GM12878 (cell line): Measurements from ENCODE around the gene HTR4.

Source experiments
- CTCF ChIP-seq, 3 experiments: IDR thresholded peaks in 2 of 3; conservative IDR thresholded peaks in 1 of 3; 2 replicates each; pipeline ENCODE4 v1.5.1; 2011; ENCODE audit warnings: low read depth in 3 of 3, low read length in 3 of 3, mild to moderate bottlenecking in 3 of 3, control low read depth in 2 of 3, moderate library complexity in 2 of 3, inconsistent platforms in 1 of 3, mixed read lengths in 1 of 3; ENCODE audit not compliant: control insufficient read depth in 2 of 3, insufficient read depth in 1 of 3; ENCODE audit errors: extremely low read depth in 1 of 3
- EP300 ChIP-seq, 2 experiments: fragments of 150-350 bp in 1 of 2; IDR thresholded peaks; 2 replicates each; pipeline ENCODE4 v1.6.1; 2011 to 2012; ENCODE audit warnings: low read depth in 2 of 2, low read length in 2 of 2, borderline replicate concordance in 1 of 2, improper control_type of control experiment in 1 of 2, inconsistent platforms in 1 of 2; ENCODE audit not compliant: control insufficient read depth in 1 of 2
- NBN ChIP-seq: fragments of 450-650 bp; IDR thresholded peaks from 2 replicates; pipeline ENCODE4 v1.6.1; 2016
- NR2C1 ChIP-seq: fragments of 450-650 bp; IDR thresholded peaks from 2 replicates; pipeline ENCODE4 v1.6.1; 2017; ENCODE audit warnings: antibody characterized with exemption, mild to moderate bottlenecking, moderate library complexity
- POLR2A ChIP-seq: IDR thresholded peaks from 2 replicates; pipeline ENCODE4 v1.6.1; 2011; ENCODE audit warnings: low read depth, mild to moderate bottlenecking, low read length

- TF ChIP-seq CTCF (IDR thresholded peaks at IDR 0.05 in 2 of 3, conservative IDR thresholded peaks at IDR 0.05 in 1 of 3; ENCODE audit: control insufficient read depth in 2 of 3, extremely low read depth in 1 of 3, insufficient read depth in 1 of 3, low read depth in 3 of 3, low read length in 3 of 3) (no peak), EP300 (IDR thresholded peaks at IDR 0.05; ENCODE audit: borderline replicate concordance in 1 of 2, control insufficient read depth in 1 of 2, low read depth in 2 of 2, low read length in 2 of 2) (no peak), NBN (no peak), NR2C1 (no peak), POLR2A (no peak)
These were observed 215.4 kb downstream of the HTR4 start for GRCh38 chr5:148438933-148439332.
